Measurements from ENCODE around the gene TP53BP2. TPM values are rescaled to one million over a fixed set of nuclear protein-coding genes. Genes with fewer than 3 reads are reported as not detected.

TP53BP2 gene
- total and polyA plus RNA-seq, 11 donors, result 4.6 to 44.8 (median 22.3) TPM

GRCh38 chr1:223836586-223836985 is 9.2 kb downstream of the TP53BP2 start:
- H3K36me3 ChIP-seq, result no peaks in the 10 kb centered on the region

GRCh38 chr1:223835754-223836153 is 10.0 kb downstream of the TP53BP2 start:
- WGBS, 4 donors, result 67 to 77% (median 70%) methylated on average over 2 of the region's 2 CpGs
- H3K27me3 ChIP-seq, result no peaks in the 10 kb centered on the region
- TF ChIP-seq POLR2A (IDR thresholded peaks at IDR 0.05) (no peak), CTCF (IDR thresholded peaks at IDR 0.05) (no peak)
- H3K4me1 ChIP-seq, result peaks cover 0 to 84% (median 56%) of the 10 kb centered on the region in 12 donors
- peak overlapping the region in 1 of 12 donors; percentile 53 for H3K27ac ChIP-seq
- H3K4me3 ChIP-seq, result no peak overlapping the region
- H3K9me3 ChIP-seq, result no peaks in the 10 kb centered on the region
- no peaks in the 10 kb centered on the region for H3K36me3 ChIP-seq
- DNase-seq (no peak), ATAC-seq (no peak)
- intact Hi-C loops (cut with DNase I), result loop anchor here in 1 of 10 donors (2.0 kb wide), 1 partner anchor 15 kb away; no protein-coding TSS in a partner anchor

More at GRCh38 chr1:223836586-223836985, 9.2 kb downstream of the TP53BP2 start:
- 56 to 80% (median 71%) methylated on average over 1 of the region's 1 CpG for WGBS, 4 donors
- no peak for DNase-seq
- intact Hi-C loops (cut with DNase I), result no loop called here
- Histone ChIP-seq H3K27ac (peak overlapping the region in 1 of 12 donors; percentile 53), H3K27me3 (no peaks in the 10 kb centered on the region), H3K4me3 (no peak overlapping the region), H3K4me1 (peaks cover 0 to 88% (median 64%) of the 10 kb centered on the region in 12 donors), H3K9me3 (no peaks in the 10 kb centered on the region)
- ATAC-seq, result no peak
- TF ChIP-seq POLR2A (IDR thresholded peaks at IDR 0.05), result no peak
- TF ChIP-seq CTCF (IDR thresholded peaks at IDR 0.05), result no peak

GRCh38 chr1:223834660-223835263 is 11.0 kb downstream of the TP53BP2 start:
- no peaks in the 10 kb centered on the region for H3K27me3 ChIP-seq
- no peak for TF ChIP-seq CTCF (IDR thresholded peaks at IDR 0.05)
- 63 to 72% (median 68%) methylated on average over 3 of the region's 3 CpGs for WGBS, 4 donors
- ATAC-seq (no peak), DNase-seq (no peak)
- peak overlapping the region in 3 of 12 donors; percentile 7 to 53 (median 18) for H3K27ac ChIP-seq
- peaks cover 0 to 78% (median 52%) of the 10 kb centered on the region in 12 donors for H3K4me1 ChIP-seq
- intact Hi-C loops (cut with DNase I), result loop anchor here in 1 of 10 donors (2.0 kb wide), 1 partner anchor 14 kb away; no protein-coding TSS in a partner anchor
- H3K4me3 ChIP-seq, result no peak overlapping the region
- no peaks in the 10 kb centered on the region for H3K9me3 ChIP-seq
- no peaks in the 10 kb centered on the region for H3K36me3 ChIP-seq

GRCh38 chr1:223833948-223834347 is 11.8 kb downstream of the TP53BP2 start:
- intact Hi-C loops (cut with DNase I), result loop anchor here in 1 of 10 donors (2.0 kb wide), 1 partner anchor 13 kb away; no protein-coding TSS in a partner anchor
- no peak for TF ChIP-seq POLR2A (IDR thresholded peaks at IDR 0.05)
- no peak for TF ChIP-seq CTCF (IDR thresholded peaks at IDR 0.05)
- peak overlapping the region in 1 of 12 donors; percentile 53 for H3K27ac ChIP-seq
- H3K27me3 ChIP-seq, result no peaks in the 10 kb centered on the region
- no peaks in the 10 kb centered on the region for H3K9me3 ChIP-seq
- H3K4me1 ChIP-seq, result peaks cover 0 to 73% (median 52%) of the 10 kb centered on the region in 12 donors
- DNase-seq (no peak), ATAC-seq (no peak)
- no peak overlapping the region for H3K4me3 ChIP-seq
- WGBS, 4 donors, result 66 to 96% (median 92%) methylated on average over 2 of the region's 2 CpGs
- no peaks in the 10 kb centered on the region for H3K36me3 ChIP-seq
